ENCODE results near the gene SHANK1. TPM values are rescaled to one million over a fixed set of nuclear protein-coding genes. Genes with fewer than 3 reads are reported as not detected.

The SHANK1 gene
- 10.4 and 14.0 TPM in 2 replicates for total RNA-seq

GRCh38 chr19:50719566-50719965 lies at the start of gene SHANK1:
SHANK1 (minus strand) TSS chr19:50719802; CDS start chr19:50716919, 2,883 bp downstream.

GRCh38 chr19:50723069-50723468 lies 3.5 kb upstream of the SHANK1 start, which contains the start of gene CLEC11A:
CLEC11A (plus strand) TSS chr19:50723364; CDS start chr19:50723526, 162 bp downstream.

GRCh38 chr19:50649433-50650391 lies 69.9 kb downstream of the SHANK1 start, which contains the start of gene C19orf81:
C19orf81 (plus strand) TSS chr19:50649445; CDS start chr19:50649445, 0 bp downstream.

GRCh38 chr19:50639121-50640112 lies 80.2 kb downstream of the SHANK1 start, which contains the start of gene SYT3:
SYT3 (minus strand) TSS chr19:50639881; CDS start chr19:50637411, 2,470 bp downstream.

Other genes with a start within 250 kb of the SHANK1 start
- 52.0 and 57.8 TPM in 2 replicates for gene EMC10, start 243.3 kb downstream of the SHANK1 start, total RNA-seq
- 0.32 TPM in 1 of 2 replicates, not detected in the other for gene GARIN5A, start 243.0 kb downstream of the SHANK1 start, total RNA-seq
- 27.3 and 27.6 TPM in 2 replicates for gene JOSD2, start 208.6 kb downstream of the SHANK1 start, total RNA-seq
- not detected in 2 replicates for gene ASPDH, start 205.9 kb downstream of the SHANK1 start, total RNA-seq
- gene LRRC4B, start 151.4 kb downstream of the SHANK1 start, total RNA-seq = under 0.01 and 0.16 TPM in 2 replicates
- 0.16 TPM in 1 of 2 replicates, not detected in the other for gene SYT3, start 79.9 kb downstream of the SHANK1 start, total RNA-seq
- gene C19orf81, start 70.4 kb downstream of the SHANK1 start, total RNA-seq = 0.49 TPM in 1 of 2 replicates, not detected in the other
- 56.5 and 68.2 TPM in 2 replicates for gene CLEC11A, start 3.6 kb upstream of the SHANK1 start, total RNA-seq
- not detected in 2 replicates for gene GPR32, start 50.7 kb upstream of the SHANK1 start, total RNA-seq
- not detected in 2 replicates for gene ACP4, start 70.6 kb upstream of the SHANK1 start, total RNA-seq
- not detected in 2 replicates for gene KLK1, start 104.0 kb upstream of the SHANK1 start, total RNA-seq
- gene KLK15, start 113.8 kb upstream of the SHANK1 start, total RNA-seq = not detected in 2 replicates
- gene KLK3, start 135.1 kb upstream of the SHANK1 start, total RNA-seq = not detected in 2 replicates
- gene KLK2, start 153.6 kb upstream of the SHANK1 start, total RNA-seq = not detected in 2 replicates
- not detected in 2 replicates for gene KLK4, start 191.6 kb upstream of the SHANK1 start, total RNA-seq
- 0.65 and 3.3 TPM in 2 replicates for gene KLK5, start 233.2 kb upstream of the SHANK1 start, total RNA-seq
- gene KLK6, start 249.8 kb upstream of the SHANK1 start, total RNA-seq = 0.61 TPM in 1 of 2 replicates, not detected in the other